DND-41 (cell line): Measurements from ENCODE around the gene FUBP1.
"Not testable (repeated sequence)": the region's sequence is repeated elsewhere in the genome, so short reads cannot be mapped to it uniquely, and the experiment has no call there.

ENCODE experiments used
- ATAC-seq: fragments of 200-7000 bp; cut with Tn5 transposase; 3 replicates; pipeline ENCODE4 v1.9.1; 2021; ENCODE audit warnings: low read depth; ENCODE audit not compliant: insufficient read depth
- DNase-seq: peaks from one replicate; pipeline ENCODE4 v3.0.0-alpha.2; 2020
- H2AFZ ChIP-seq: 2 replicates; pipeline ENCODE4 v1.6.0; 2012; ENCODE audit warnings: low read depth, low read length
- H3K27ac ChIP-seq: 2 replicates; pipeline ENCODE4 v1.5.1; 2012; ENCODE audit warnings: low read length, inconsistent platforms
- H3K27me3 ChIP-seq: fragments of 200-600 bp; sonication (generic); 2 replicates; pipeline ENCODE4 v1.6.0; 2012; ENCODE audit warnings: low read length, mild to moderate bottlenecking, inconsistent platforms; ENCODE audit not compliant: insufficient read depth, poor library complexity
- H3K36me3 ChIP-seq: 2 replicates; pipeline ENCODE4 v1.5.1; 2012; ENCODE audit warnings: low read length, inconsistent platforms; ENCODE audit not compliant: insufficient read depth
- H3K4me1 ChIP-seq: 2 replicates; pipeline ENCODE4 v1.5.1; 2012; ENCODE audit warnings: mild to moderate bottlenecking, low read length; ENCODE audit not compliant: insufficient read depth
- H3K4me2 ChIP-seq: 2 replicates; pipeline ENCODE4 v1.6.0; 2012; ENCODE audit warnings: mild to moderate bottlenecking, moderate library complexity, low read length, inconsistent platforms; ENCODE audit not compliant: insufficient read depth
- H3K4me3 ChIP-seq, 2 experiments: fragments of 200-600 bp in 1 of 2; shearing (Covaris generic) in 1 of 2; 2 replicates each; pipeline ENCODE4 v1.5.1; 2012 to 2016; ENCODE audit warnings: inconsistent platforms in 2 of 2, low read length in 2 of 2, mild to moderate bottlenecking in 2 of 2, low read depth in 1 of 2, moderate library complexity in 1 of 2
- H3K79me2 ChIP-seq: 2 replicates; pipeline ENCODE4 v1.6.0; 2012; ENCODE audit warnings: low read length, inconsistent platforms; ENCODE audit not compliant: insufficient read depth
- H3K9ac ChIP-seq: 2 replicates; pipeline ENCODE4 v1.6.0; 2012; ENCODE audit warnings: low read depth, mild to moderate bottlenecking, inconsistent platforms, low read length, moderate library complexity
- H3K9me3 ChIP-seq: 2 replicates; pipeline ENCODE4 v1.5.1; 2012; ENCODE audit warnings: low read length, moderate library complexity, mild to moderate bottlenecking, inconsistent platforms; ENCODE audit not compliant: insufficient read depth, severe bottlenecking
- H4K20me1 ChIP-seq: 2 replicates; pipeline ENCODE4 v1.6.0; 2012; ENCODE audit warnings: low read length; ENCODE audit not compliant: insufficient read depth
- EZH2 ChIP-seq: IDR thresholded peaks from 3 replicates; pipeline ENCODE4 v1.6.1; 2012; ENCODE audit warnings: borderline replicate concordance, low read depth, mild to moderate bottlenecking, moderate library complexity, low read length, inconsistent platforms; ENCODE audit not compliant: severe bottlenecking
- TF ChIP-seq, protein P1 (sequence below): IDR thresholded peaks from 2 replicates; pipeline ENCODE4 v1.5.1; 2012; ENCODE audit warnings: borderline replicate concordance, low read length, moderate library complexity, mild to moderate bottlenecking; ENCODE audit not compliant: poor library complexity, severe bottlenecking; ENCODE audit errors: extremely low read depth

FUBP1 gene

DNA sequence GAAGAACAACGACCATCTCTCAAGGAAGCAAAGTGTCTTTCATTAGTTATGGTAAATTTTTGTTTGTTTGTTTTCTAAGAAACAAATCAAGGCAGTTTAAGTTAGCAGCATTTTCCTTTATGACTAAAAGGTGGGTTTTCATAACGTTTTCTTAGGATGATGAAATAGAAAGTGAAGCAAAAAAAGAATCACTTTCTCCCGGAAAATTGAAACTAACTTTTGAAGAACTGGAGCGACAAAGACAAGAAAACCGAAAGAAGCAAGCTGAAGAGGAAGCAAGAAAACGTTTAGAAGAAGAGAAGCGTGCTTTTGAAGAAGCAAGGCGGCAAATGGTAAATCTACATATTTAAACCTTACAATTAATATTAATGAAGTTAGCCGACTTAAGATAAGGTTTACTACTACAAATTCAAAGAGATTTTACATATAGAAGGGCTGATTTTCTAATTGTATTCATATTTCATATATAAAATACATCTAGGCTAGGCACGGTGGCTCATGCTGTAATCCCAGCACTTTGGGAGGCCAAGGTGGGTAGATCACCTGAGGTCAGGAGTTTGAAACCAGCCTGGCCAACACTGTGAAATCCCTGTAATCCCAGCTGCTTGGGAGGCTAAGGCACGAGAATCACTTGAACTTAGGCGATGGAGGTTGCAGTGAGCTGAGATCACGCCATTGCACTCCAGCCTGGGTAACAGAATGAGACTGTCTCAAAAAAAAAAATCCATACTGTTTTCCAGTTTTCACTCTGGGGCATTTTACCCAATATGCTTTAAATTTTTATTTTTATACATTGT lies 52.1 kb downstream of the FUBP1 start:
- Histone ChIP-seq H3K79me2 (peaks cover 8% of the 10 kb centered on the region), H3K4me3 (peak overlapping the region; percentile 42 to 75; a peak in 3 of 4 replicates), H4K20me1 (no peaks in the 10 kb centered on the region), H3K36me3 (peaks cover 5% of the 10 kb centered on the region; the same call in 1 of the 2 replicates), H3K27me3 (no peaks in the 10 kb centered on the region), H3K4me1 (peaks cover 20% of the 10 kb centered on the region), H3K9ac (peak overlapping the region; percentile 55), H2AFZ (peak overlapping the region; percentile 62), H3K4me2 (peak overlapping the region; percentile 97), H3K9me3 (no peaks in the 10 kb centered on the region), H3K27ac (peak overlapping the region; percentile 79)
- TF ChIP-seq EZH2 = no peak
- TF ChIP-seq, protein P1, sequence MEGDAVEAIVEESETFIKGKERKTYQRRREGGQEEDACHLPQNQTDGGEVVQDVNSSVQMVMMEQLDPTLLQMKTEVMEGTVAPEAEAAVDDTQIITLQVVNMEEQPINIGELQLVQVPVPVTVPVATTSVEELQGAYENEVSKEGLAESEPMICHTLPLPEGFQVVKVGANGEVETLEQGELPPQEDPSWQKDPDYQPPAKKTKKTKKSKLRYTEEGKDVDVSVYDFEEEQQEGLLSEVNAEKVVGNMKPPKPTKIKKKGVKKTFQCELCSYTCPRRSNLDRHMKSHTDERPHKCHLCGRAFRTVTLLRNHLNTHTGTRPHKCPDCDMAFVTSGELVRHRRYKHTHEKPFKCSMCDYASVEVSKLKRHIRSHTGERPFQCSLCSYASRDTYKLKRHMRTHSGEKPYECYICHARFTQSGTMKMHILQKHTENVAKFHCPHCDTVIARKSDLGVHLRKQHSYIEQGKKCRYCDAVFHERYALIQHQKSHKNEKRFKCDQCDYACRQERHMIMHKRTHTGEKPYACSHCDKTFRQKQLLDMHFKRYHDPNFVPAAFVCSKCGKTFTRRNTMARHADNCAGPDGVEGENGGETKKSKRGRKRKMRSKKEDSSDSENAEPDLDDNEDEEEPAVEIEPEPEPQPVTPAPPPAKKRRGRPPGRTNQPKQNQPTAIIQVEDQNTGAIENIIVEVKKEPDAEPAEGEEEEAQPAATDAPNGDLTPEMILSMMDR = no peak
- ATAC-seq (peak; percentile 72), DNase-seq (peak; percentile 32)

DNA sequence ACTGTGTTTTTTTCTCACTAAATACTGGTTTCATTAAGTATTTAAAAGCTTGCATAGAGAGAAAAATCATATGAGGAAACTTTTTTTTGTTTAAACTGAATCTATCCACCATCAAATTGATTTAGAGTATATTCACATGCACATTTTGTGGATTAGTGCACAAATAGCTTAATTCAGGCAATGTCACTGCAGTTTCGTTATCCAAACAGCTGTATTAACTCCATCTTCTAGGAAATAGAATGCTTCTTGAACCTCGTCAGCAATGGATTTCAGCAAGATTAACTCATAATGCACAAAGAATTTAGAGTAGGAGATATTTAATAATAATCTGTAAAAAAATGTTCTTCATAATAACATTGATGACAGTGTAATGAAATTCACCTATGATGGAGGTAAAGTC lies 52.9 kb downstream of the FUBP1 start:
- Histone ChIP-seq H2AFZ (peak overlapping the region; percentile 62), H3K36me3 (peaks cover 5% of the 10 kb centered on the region; the same call in 1 of the 2 replicates), H3K4me1 (peaks cover 20% of the 10 kb centered on the region), H3K9me3 (no peaks in the 10 kb centered on the region), H3K9ac (peak overlapping the region; percentile 55), H3K4me3 (no peak overlapping the region), H3K4me2 (peak overlapping the region; percentile 97; the same call in 1 of the 2 replicates), H3K79me2 (peaks cover 8% of the 10 kb centered on the region), H4K20me1 (no peaks in the 10 kb centered on the region), H3K27ac (no peak overlapping the region), H3K27me3 (no peaks in the 10 kb centered on the region)
- DNase-seq (no peak), ATAC-seq (no peak)
- TF ChIP-seq, protein P1 = no peak
- TF ChIP-seq EZH2 = no peak

DNA sequence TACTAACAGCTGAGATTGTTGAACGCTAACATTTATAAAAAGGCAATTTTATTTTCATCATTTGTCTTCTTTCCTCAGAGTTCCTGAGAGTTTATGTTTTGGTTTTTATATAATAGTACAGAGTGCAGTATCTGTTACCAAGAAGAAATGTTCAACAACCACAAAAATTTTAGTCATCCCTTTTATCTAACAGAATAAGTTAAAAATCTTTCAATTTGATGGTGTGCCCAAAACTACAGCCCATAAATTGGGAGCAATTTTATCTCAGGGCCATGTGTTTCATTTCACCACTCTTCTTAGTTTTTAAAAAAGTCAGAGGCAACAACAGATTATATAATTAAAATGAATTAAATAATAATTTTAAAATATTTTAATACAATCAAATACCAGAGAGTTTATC lies 53.4 kb downstream of the FUBP1 start:
- Histone ChIP-seq H3K36me3 (peaks cover 5% of the 10 kb centered on the region; the same call in 1 of the 2 replicates), H2AFZ (no peak overlapping the region), H3K4me1 (peaks cover 20% of the 10 kb centered on the region), H3K27ac (no peak overlapping the region), H3K4me2 (no peak overlapping the region), H3K4me3 (no peak overlapping the region), H3K27me3 (no peaks in the 10 kb centered on the region), H3K9me3 (no peaks in the 10 kb centered on the region), H3K79me2 (peaks cover 8% of the 10 kb centered on the region), H4K20me1 (no peaks in the 10 kb centered on the region), H3K9ac (no peak overlapping the region)
- DNase-seq = no peak
- no peak for ATAC-seq
- no peak for TF ChIP-seq EZH2
- TF ChIP-seq, protein P1 = no peak

DNA sequence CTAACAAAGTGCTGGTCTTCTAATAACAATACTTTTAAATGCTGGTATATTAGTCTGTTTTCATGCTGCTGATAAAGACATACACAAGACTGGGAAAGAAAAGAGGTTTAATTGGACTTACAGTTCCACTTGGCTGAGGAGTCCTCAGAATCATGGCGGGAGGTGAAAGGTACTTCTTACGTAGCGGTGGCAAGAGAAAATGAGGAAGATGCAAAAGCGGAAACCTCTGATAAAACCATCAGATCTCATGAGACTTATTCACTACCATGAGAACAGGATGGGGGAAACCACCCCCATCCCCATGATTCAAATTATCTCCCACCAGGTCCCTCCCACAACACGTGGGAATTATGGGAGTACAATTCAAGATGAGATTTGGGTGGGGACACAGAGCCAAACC lies 60.0 kb downstream of the FUBP1 start:
- not testable (repeated sequence) for H4K20me1 ChIP-seq, DNase-seq, H2AFZ ChIP-seq, H3K36me3 ChIP-seq, H3K4me3 ChIP-seq, H3K9ac ChIP-seq, ATAC-seq, H3K4me1 ChIP-seq, H3K9me3 ChIP-seq, H3K27me3 ChIP-seq, H3K4me2 ChIP-seq, H3K79me2 ChIP-seq, H3K27ac ChIP-seq
